B cell (primary cell): ENCODE measurements around the gene CEBPZOS. TPM values are rescaled to one million over a fixed set of nuclear protein-coding genes. Genes with fewer than 3 reads are reported as not detected.
A peak's percentile ranks its signal among the peaks of the same experiment; 100 is the strongest.

Experiments used
- ATAC-seq: fragments of 200-7000 bp; cut with Tn5 transposase; one replicate; pipeline ENCODE4 v1.10.0; 2021; ENCODE audit warnings: low read depth, mild to moderate bottlenecking, moderate number of reproducible peaks, moderate library complexity
- CTCF ChIA-PET: fragments of 350-600 bp; sonication (Branson Sonifier 250); formaldehyde crosslinking; loops from one replicate; lab custom pipeline; 2021; ENCODE audit warnings: antibody characterized with exemption, inconsistent platforms; lab: Charles Lee
- POLR2A ChIA-PET: fragments of 350-600 bp; sonication (Branson Sonifier 250); formaldehyde crosslinking; loops from one replicate; lab custom pipeline; 2021; ENCODE audit warnings: antibody characterized with exemption; lab: Charles Lee
- DNase-seq: peaks from one replicate; pipeline ENCODE4 v3.0.0; 2013
- H2AFZ ChIP-seq: 2 replicates; pipeline ENCODE4 v1.6.1; 2012; ENCODE audit warnings: mild to moderate bottlenecking, low read depth, low read length; ENCODE audit not compliant: insufficient read depth, poor library complexity, severe bottlenecking
- H3K27ac ChIP-seq, 2 donors: 1 replicate in 1 of 2; 2 replicates in 1 of 2; pipeline ENCODE4 v1.5.1; 2012 to 2013; ENCODE audit warnings: low read length in 2 of 2, mild to moderate bottlenecking in 2 of 2, moderate library complexity in 1 of 2
- H3K27me3 ChIP-seq, 4 experiments: fragments of 200-600 bp in 1 of 4; sonication (generic) in 1 of 4; replicated peaks in 1 of 4; 1 replicate in 2 of 4; 2 replicates in 2 of 4; pipeline versions ENCODE4 v1.6.1 to v1.7.0; 2013 to 2016; ENCODE audit warnings: low read length in 3 of 4, mild to moderate bottlenecking in 2 of 4, mixed read lengths in 1 of 4, moderate library complexity in 1 of 4; ENCODE audit not compliant: insufficient read depth in 4 of 4, control insufficient read depth in 3 of 4; ENCODE audit errors: control extremely low read depth in 1 of 4
- H3K36me3 ChIP-seq, 2 experiments: replicated peaks in 1 of 2; 1 replicate in 1 of 2; 2 replicates in 1 of 2; pipeline versions ENCODE4 v1.6.1 to v1.7.1; 2013; ENCODE audit warnings: low read length in 1 of 2; ENCODE audit not compliant: insufficient read depth in 2 of 2, control insufficient read depth in 1 of 2; ENCODE audit errors: control extremely low read depth in 1 of 2, extremely low read depth in 1 of 2
- H3K4me1 ChIP-seq, 2 donors: fragments of 200-600 bp in 1 of 2; sonication (generic) in 1 of 2; 1 replicate in 1 of 2; 2 replicates in 1 of 2; pipeline versions ENCODE4 v1.5.1 to v1.6.1; 2013 to 2017; ENCODE audit warnings: low read length in 2 of 2; ENCODE audit not compliant: control insufficient read depth in 2 of 2, insufficient read depth in 2 of 2
- H3K4me2 ChIP-seq: replicated peaks from 2 replicates; pipeline ENCODE3; 2012; ENCODE audit warnings: mild to moderate bottlenecking, low read depth, low read length; ENCODE audit not compliant: poor library complexity, severe bottlenecking
- H3K4me3 ChIP-seq, 5 experiments: fragments of 200-600 bp in 1 of 5; sonication (generic) in 1 of 5; 1 replicate in 3 of 5; 2 replicates in 2 of 5; pipeline versions ENCODE4 v1.5.1 to v1.7.0; 2011 to 2016; ENCODE audit warnings: low read length in 4 of 5, mild to moderate bottlenecking in 4 of 5, low read depth in 2 of 5, control low read depth in 1 of 5, moderate library complexity in 1 of 5; ENCODE audit not compliant: insufficient read depth in 1 of 5; ENCODE audit errors: control extremely low read depth in 1 of 5, extremely low read depth in 1 of 5
- H3K79me2 ChIP-seq: fragments of 200-600 bp; sonication (generic); one replicate; pipeline ENCODE4 v1.6.0; 2016; ENCODE audit warnings: low read length; ENCODE audit not compliant: control insufficient read depth, insufficient read depth
- H3K9ac ChIP-seq: fragments of 200-600 bp; sonication (generic); 2 replicates; pipeline ENCODE4 v1.6.1; 2017; ENCODE audit warnings: mild to moderate bottlenecking, low read length, moderate library complexity
- H3K9me3 ChIP-seq, 3 donors: one replicate each; pipeline versions ENCODE4 v1.6.1 to v1.7.1; 2013; ENCODE audit warnings: low read length in 2 of 3; ENCODE audit not compliant: control insufficient read depth in 2 of 3, insufficient read depth in 1 of 3; ENCODE audit errors: control extremely low read depth in 1 of 3
- H4K20me1 ChIP-seq: 2 replicates; pipeline ENCODE4 v1.6.0; 2012; ENCODE audit warnings: mild to moderate bottlenecking, low read length; ENCODE audit not compliant: insufficient read depth, control insufficient read depth, poor library complexity, severe bottlenecking
- H3K27ac Mint-ChIP-seq: one replicate; pipeline ENCODE4 v1.8.0; 2021; ENCODE audit warnings: mixed read lengths
- H3K27me3 Mint-ChIP-seq: one replicate; pipeline ENCODE4 v1.8.0; 2021; ENCODE audit warnings: mixed read lengths
- H3K4me1 Mint-ChIP-seq: one replicate; pipeline ENCODE4 v1.8.0; 2021; ENCODE audit warnings: mixed read lengths
- H3K4me3 Mint-ChIP-seq: one replicate; pipeline ENCODE4 v1.8.0; 2021; ENCODE audit warnings: mixed read lengths
- H3K9me3 Mint-ChIP-seq: one replicate; pipeline ENCODE4 v1.8.0; 2022; ENCODE audit warnings: mixed read lengths; ENCODE audit not compliant: insufficient read depth
- CTCF ChIP-seq: fragments of 200-600 bp; IDR thresholded peaks from one replicate; pipeline ENCODE4 v1.8.0; 2022; ENCODE audit warnings: antibody characterized with exemption, mild to moderate bottlenecking
- EZH2 ChIP-seq: IDR thresholded peaks from 2 replicates; pipeline ENCODE4 v1.6.1; 2012; ENCODE audit warnings: borderline replicate concordance, low read depth, mild to moderate bottlenecking, moderate library complexity, low read length; ENCODE audit not compliant: insufficient read depth, poor library complexity, severe bottlenecking
- WGBS: methylation state at CpG from one replicate; pipeline ENCODE4 v1.1.5; 2013; ENCODE audit warnings: missing lambda C conversion rate; ENCODE audit not compliant: insufficient coverage; 5-methylcytosine and 5-hydroxymethylcytosine counted together
- intact Hi-C: fragments of 100-400 bp; cut with micrococcal nuclease; formaldehyde crosslinking; loops from one replicate; pipeline ENCODE4 v1.10.0; 2022
- polyA plus RNA-seq: library from polyadenylated mRNA; depleted of rRNA; stranded (reverse); fragments of >200 nt; gene quantifications from 2 replicates; pipeline ENCODE4 v1.2.3, GENCODE V29; 2012
- total RNA-seq, 2 donors: library from RNA; stranded (reverse); fragments of 120-200 nt in 1 of 2; gene quantifications; 1 replicate in 1 of 2; 2 replicates in 1 of 2; pipeline versions ENCODE4 v1.2.3 to v1.2.4, GENCODE V29; 2013 to 2022

Gene CEBPZOS
- total and polyA plus RNA-seq, 2 donors (not counting 1 experiment from before 2014, with no cell fraction given): 17.6 to 36.7 TPM

GRCh38 chr2:37215250-37215649, 19.0 kb downstream of the CEBPZOS start:
- intact Hi-C loops: no loop called here
- no peak overlapping the region for H3K4me3 Mint-ChIP-seq
- no peak overlapping the region for H3K27ac ChIP-seq
- no peaks in the 10 kb centered on the region for H3K27me3 ChIP-seq
- no peaks in the 10 kb centered on the region for H3K27me3 Mint-ChIP-seq
- TF ChIP-seq EZH2 (no peak), CTCF (no peak)
- no CpG with 5 or more reads among the region's 1 CpG for WGBS
- POLR2A ChIA-PET: no interaction called here
- no peaks in the 10 kb centered on the region for H3K79me2 ChIP-seq
- no peak overlapping the region for H3K4me2 ChIP-seq
- H2AFZ ChIP-seq: no peak overlapping the region
- H4K20me1 ChIP-seq: no peaks in the 10 kb centered on the region
- H3K4me3 ChIP-seq: no peak overlapping the region
- H3K9me3 Mint-ChIP-seq: no peaks in the 10 kb centered on the region
- ATAC-seq (no peak), DNase-seq (no peak)
- H3K9me3 ChIP-seq: no peaks in the 10 kb centered on the region
- no peaks in the 10 kb centered on the region for H3K4me1 Mint-ChIP-seq
- CTCF ChIA-PET: interaction anchor here (0.5 kb wide), 1 partner anchor 902 kb away, joined by 4 read pairs; no protein-coding TSS in a partner anchor
- H3K27ac Mint-ChIP-seq: peak overlapping the region; percentile 32
- H3K4me1 ChIP-seq: no peaks in the 10 kb centered on the region
- no peak overlapping the region for H3K9ac ChIP-seq
- peaks cover 18 to 72% of the 10 kb centered on the region in 2 experiments for H3K36me3 ChIP-seq

- no peak overlapping the region for H3K9ac ChIP-seq
- no peaks in the 10 kb centered on the region for H4K20me1 ChIP-seq
- DNase-seq (no peak), ATAC-seq (no peak)
- Mint-ChIP-seq H3K4me3 (no peak overlapping the region), H3K27ac (no peak overlapping the region), H3K4me1 (peaks cover 5% of the 10 kb centered on the region), H3K9me3 (no peaks in the 10 kb centered on the region), H3K27me3 (no peaks in the 10 kb centered on the region)
- no peak overlapping the region for H3K27ac ChIP-seq
- H3K27me3 ChIP-seq: no peaks in the 10 kb centered on the region
- peaks cover 15% of the 10 kb centered on the region for H3K79me2 ChIP-seq
- intact Hi-C loops: no loop called here
- 100% methylated on average over 2 of the region's 4 CpGs for WGBS
- no peak overlapping the region for H3K4me2 ChIP-seq
- ChIA-PET POLR2A (interaction anchor here (0.6 kb wide), 1 partner anchor 28 kb away, joined by 9 read pairs; no protein-coding TSS in a partner anchor), CTCF (interaction anchor here (1.0 kb wide), 1 partner anchor 1466 kb away, joined by 3 read pairs; no protein-coding TSS in a partner anchor)
- no peaks in the 10 kb centered on the region for H3K4me1 ChIP-seq
- peaks cover 10 to 65% of the 10 kb centered on the region in 2 experiments for H3K36me3 ChIP-seq
- H3K4me3 ChIP-seq: no peak overlapping the region
- H3K9me3 ChIP-seq: no peaks in the 10 kb centered on the region
- H2AFZ ChIP-seq: no peak overlapping the region
- TF ChIP-seq CTCF (no peak), EZH2 (no peak)
These were observed 22.8 kb downstream of the CEBPZOS start for GRCh38 chr2:37219046-37219445.
